ENCODE results near the gene C5orf46.
A peak's percentile ranks its signal among the peaks of the same experiment; 100 is the strongest.

C5orf46 gene

GRCh38 chr5:147893820-147894219, 12.5 kb downstream of the C5orf46 start:
- Histone ChIP-seq H3K36me3 (ENCODE audit: control insufficient read depth, insufficient read depth, low read length) (no peaks in the 10 kb centered on the region), H3K9ac (ENCODE audit: low read depth, low read length) (no peak overlapping the region), H3K27me3 (ENCODE audit: control insufficient read depth, insufficient read depth, low read length) (no peaks in the 10 kb centered on the region), H3K27ac (ENCODE audit: low read depth, low read length) (no peak overlapping the region), H3K4me1 (ENCODE audit: control insufficient read depth, insufficient read depth, low read length) (0 out of 2 replicates have a peak, but pooled peaks cover 4% of the 10 kb centered on the region), H3K9me3 (ENCODE audit: control insufficient read depth, insufficient read depth, low read length) (no peaks in the 10 kb centered on the region), H3K4me3 (ENCODE audit: low read depth, low read length) (no peak overlapping the region)

GRCh38 chr5:147892696-147893296, 13.5 kb downstream of the C5orf46 start:
- Histone ChIP-seq H3K4me1 (ENCODE audit: control insufficient read depth, insufficient read depth, low read length) (0 out of 2 replicates have a peak, but pooled peaks cover 4% of the 10 kb centered on the region), H3K27me3 (ENCODE audit: control insufficient read depth, insufficient read depth, low read length) (no peaks in the 10 kb centered on the region), H3K9ac (ENCODE audit: low read depth, low read length) (no peak overlapping the region), H3K27ac (ENCODE audit: low read depth, low read length) (no peak overlapping the region), H3K36me3 (ENCODE audit: control insufficient read depth, insufficient read depth, low read length) (no peaks in the 10 kb centered on the region), H3K9me3 (ENCODE audit: control insufficient read depth, insufficient read depth, low read length) (no peaks in the 10 kb centered on the region), H3K4me3 (ENCODE audit: low read depth, low read length) (no peak overlapping the region)

GRCh38 chr5:147887930-147888329, 18.4 kb downstream of the C5orf46 start:
- H3K9ac ChIP-seq (ENCODE audit: low read depth, low read length), result no peak overlapping the region
- H3K4me1 ChIP-seq (ENCODE audit: control insufficient read depth, insufficient read depth, low read length), result peaks cover 10% of the 10 kb centered on the region
- no peaks in the 10 kb centered on the region for H3K27me3 ChIP-seq (ENCODE audit: control insufficient read depth, insufficient read depth, low read length)
- H3K9me3 ChIP-seq (ENCODE audit: control insufficient read depth, insufficient read depth, low read length), result no peaks in the 10 kb centered on the region
- H3K27ac ChIP-seq (ENCODE audit: low read depth, low read length), result no peak overlapping the region
- H3K4me3 ChIP-seq (ENCODE audit: low read depth, low read length), result no peak overlapping the region
- H3K36me3 ChIP-seq (ENCODE audit: control insufficient read depth, insufficient read depth, low read length), result no peaks in the 10 kb centered on the region

- Histone ChIP-seq H3K27me3 (ENCODE audit: control insufficient read depth, insufficient read depth, low read length) (no peaks in the 10 kb centered on the region), H3K27ac (ENCODE audit: low read depth, low read length) (no peak overlapping the region), H3K4me3 (ENCODE audit: low read depth, low read length) (no peak overlapping the region), H3K36me3 (ENCODE audit: control insufficient read depth, insufficient read depth, low read length) (peaks cover 5% of the 10 kb centered on the region; the same call in 1 of the 2 replicates), H3K4me1 (ENCODE audit: control insufficient read depth, insufficient read depth, low read length) (peaks cover 12% of the 10 kb centered on the region), H3K9me3 (ENCODE audit: control insufficient read depth, insufficient read depth, low read length) (no peaks in the 10 kb centered on the region), H3K9ac (ENCODE audit: low read depth, low read length) (no peak overlapping the region)
Measured at GRCh38 chr5:147887026-147887627, 19.2 kb downstream of the C5orf46 start.

GRCh38 chr5:147882586-147883313, 23.6 kb downstream of the C5orf46 start:
- peaks cover 9% of the 10 kb centered on the region; the same call in 1 of the 2 replicates for H3K36me3 ChIP-seq (ENCODE audit: control insufficient read depth, insufficient read depth, low read length)
- peaks cover 19% of the 10 kb centered on the region for H3K4me1 ChIP-seq (ENCODE audit: control insufficient read depth, insufficient read depth, low read length)
- H3K4me3 ChIP-seq (ENCODE audit: low read depth, low read length), result no peak overlapping the region
- H3K9me3 ChIP-seq (ENCODE audit: control insufficient read depth, insufficient read depth, low read length), result no peaks in the 10 kb centered on the region
- no peaks in the 10 kb centered on the region for H3K27me3 ChIP-seq (ENCODE audit: control insufficient read depth, insufficient read depth, low read length)
- no peak overlapping the region for H3K9ac ChIP-seq (ENCODE audit: low read depth, low read length)
- H3K27ac ChIP-seq (ENCODE audit: low read depth, low read length), result no peak overlapping the region

- H3K4me1 ChIP-seq (ENCODE audit: control insufficient read depth, insufficient read depth, low read length), result peaks cover 36% of the 10 kb centered on the region
Measured at GRCh38 chr5:147880487-147880886, 25.9 kb downstream of the C5orf46 start.

GRCh38 chr5:147879784-147880183, 26.6 kb downstream of the C5orf46 start:
- no peak overlapping the region for H3K9ac ChIP-seq (ENCODE audit: low read depth, low read length)
- no peaks in the 10 kb centered on the region for H3K27me3 ChIP-seq (ENCODE audit: control insufficient read depth, insufficient read depth, low read length)
- peaks cover 9% of the 10 kb centered on the region; the same call in 1 of the 2 replicates for H3K36me3 ChIP-seq (ENCODE audit: control insufficient read depth, insufficient read depth, low read length)
- H3K4me1 ChIP-seq (ENCODE audit: control insufficient read depth, insufficient read depth, low read length), result peaks cover 42% of the 10 kb centered on the region
- H3K27ac ChIP-seq (ENCODE audit: low read depth, low read length), result no peak overlapping the region
- H3K4me3 ChIP-seq (ENCODE audit: low read depth, low read length), result no peak overlapping the region
- no peaks in the 10 kb centered on the region for H3K9me3 ChIP-seq (ENCODE audit: control insufficient read depth, insufficient read depth, low read length)

More at GRCh38 chr5:147880487-147880886, 25.9 kb downstream of the C5orf46 start:
- H3K36me3 ChIP-seq (ENCODE audit: control insufficient read depth, insufficient read depth, low read length), result peaks cover 9% of the 10 kb centered on the region; the same call in 1 of the 2 replicates
- no peak overlapping the region for H3K27ac ChIP-seq (ENCODE audit: low read depth, low read length)
- no peaks in the 10 kb centered on the region for H3K27me3 ChIP-seq (ENCODE audit: control insufficient read depth, insufficient read depth, low read length)
- no peak overlapping the region for H3K9ac ChIP-seq (ENCODE audit: low read depth, low read length)
- no peak overlapping the region for H3K4me3 ChIP-seq (ENCODE audit: low read depth, low read length)
- H3K9me3 ChIP-seq (ENCODE audit: control insufficient read depth, insufficient read depth, low read length), result no peaks in the 10 kb centered on the region

- H3K9me3 ChIP-seq (ENCODE audit: control insufficient read depth, insufficient read depth, low read length), result no peaks in the 10 kb centered on the region
- H3K4me3 ChIP-seq (ENCODE audit: low read depth, low read length), result no peak within 1 kb of the TSS
- peaks cover 47% of the 10 kb centered on the region for H3K4me1 ChIP-seq (ENCODE audit: control insufficient read depth, insufficient read depth, low read length)
- H3K36me3 ChIP-seq (ENCODE audit: control insufficient read depth, insufficient read depth, low read length), result peaks cover 9% of the 10 kb centered on the region
- H3K27me3 ChIP-seq (ENCODE audit: control insufficient read depth, insufficient read depth, low read length), result no peaks in the 10 kb centered on the region
- H3K27ac ChIP-seq (ENCODE audit: low read depth, low read length), result no peak within 1 kb of the TSS
- H3K9ac ChIP-seq (ENCODE audit: low read depth, low read length), result no peak within 1 kb of the TSS
Measured at GRCh38 chr5:147878066-147878759, 28.1 kb downstream of the C5orf46 start, which contains the start of gene SCGB3A2. Gene SCGB3A2, plus strand, starts transcription at chr5:147878711. Its CDS starts 93 bp downstream, at chr5:147878804.

- no peaks in the 10 kb centered on the region for H3K27me3 ChIP-seq (ENCODE audit: control insufficient read depth, insufficient read depth, low read length)
- H3K27ac ChIP-seq (ENCODE audit: low read depth, low read length), result no peak overlapping the region
- no peak overlapping the region for H3K4me3 ChIP-seq (ENCODE audit: low read depth, low read length)
- H3K9me3 ChIP-seq (ENCODE audit: control insufficient read depth, insufficient read depth, low read length), result no peaks in the 10 kb centered on the region
- H3K36me3 ChIP-seq (ENCODE audit: control insufficient read depth, insufficient read depth, low read length), result peaks cover 6% of the 10 kb centered on the region
- peaks cover 38% of the 10 kb centered on the region for H3K4me1 ChIP-seq (ENCODE audit: control insufficient read depth, insufficient read depth, low read length)
- no peak overlapping the region for H3K9ac ChIP-seq (ENCODE audit: low read depth, low read length)
Measured at GRCh38 chr5:147876626-147877025, 29.7 kb downstream of the C5orf46 start.

- Histone ChIP-seq H3K4me1 (ENCODE audit: control insufficient read depth, insufficient read depth, low read length) (peaks cover 38% of the 10 kb centered on the region), H3K27me3 (ENCODE audit: control insufficient read depth, insufficient read depth, low read length) (no peaks in the 10 kb centered on the region), H3K36me3 (ENCODE audit: control insufficient read depth, insufficient read depth, low read length) (peaks cover 11% of the 10 kb centered on the region), H3K4me3 (ENCODE audit: low read depth, low read length) (no peak overlapping the region), H3K27ac (ENCODE audit: low read depth, low read length) (peak overlapping the region; percentile 100), H3K9me3 (ENCODE audit: control insufficient read depth, insufficient read depth, low read length) (no peaks in the 10 kb centered on the region), H3K9ac (ENCODE audit: low read depth, low read length) (no peak overlapping the region)
Measured at GRCh38 chr5:147876141-147876540, 30.2 kb downstream of the C5orf46 start.

All from HUES48 (cell line).